BJ (cell line): ENCODE results near the gene C5. TPM values are rescaled to one million over a fixed set of nuclear protein-coding genes. Genes with fewer than 3 reads are reported as not detected.

Experiments used
- CTCF ChIA-PET: fragments of 350-600 bp; formaldehyde crosslinking; extraction: SDS; loops from one replicate; lab custom pipeline; 2021; ENCODE audit warnings: antibody characterized with exemption, inconsistent platforms; lab: Yijun Ruan, JAX
- POLR2A ChIA-PET: fragments of 300-600 bp; sonication (Branson Sonifier 250); formaldehyde crosslinking; extraction: SDS; loops from one replicate; lab custom pipeline; 2021; ENCODE audit warnings: antibody characterized with exemption; lab: Charles Lee
- DNase-seq: peaks from one replicate; pipeline ENCODE4 v3.0.0-alpha.2; 2011; ENCODE audit warnings: low read depth
- H3K27me3 ChIP-seq: 2 replicates; pipeline ENCODE4 v1.6.0; 2011; ENCODE audit warnings: low read length; ENCODE audit not compliant: control insufficient read depth, insufficient read depth
- H3K36me3 ChIP-seq: 2 replicates; pipeline ENCODE4 v1.5.1; 2011; ENCODE audit warnings: low read length; ENCODE audit not compliant: control insufficient read depth, insufficient read depth
- H3K4me3 ChIP-seq: 2 replicates; pipeline ENCODE4 v1.5.1; 2011; ENCODE audit warnings: low read depth, mild to moderate bottlenecking, control low read depth, low read length
- polyA plus RNA-seq: library from polyadenylated mRNA; depleted of rRNA; stranded (reverse); fragments of >200 nt; gene quantifications from 2 replicates; pipeline ENCODE4 v1.2.3, GENCODE V29; 2011
- TF ChIP-seq, protein P1 (sequence below): IDR thresholded peaks from 2 replicates; pipeline ENCODE4 v1.5.1; 2011; ENCODE audit warnings: low read depth, mild to moderate bottlenecking, control low read depth, inconsistent platforms, low read length, moderate library complexity; ENCODE audit not compliant: insufficient read depth

The C5 gene
- polyA plus RNA-seq, 1 experiment, result 1.4 TPM

DNA sequence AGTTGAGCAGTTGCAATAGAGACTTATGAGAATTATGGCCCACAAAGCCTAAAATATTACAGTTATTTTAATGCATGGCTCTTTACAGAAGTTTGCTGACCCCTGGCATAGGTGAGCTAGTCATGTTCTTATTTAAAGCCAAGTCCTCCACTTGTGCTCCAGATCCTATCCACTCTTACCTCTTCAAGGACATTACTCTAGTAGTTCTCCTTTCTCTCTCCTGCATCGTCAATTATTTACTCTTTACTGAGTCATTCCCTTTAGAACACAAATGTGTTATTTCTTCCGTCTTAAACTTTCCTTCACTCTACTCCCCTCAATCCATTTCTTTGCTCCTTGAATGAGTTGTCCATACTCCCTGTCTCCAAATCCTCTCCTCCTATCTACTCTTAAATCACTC, 102.9 kb downstream of the C5 start:
- Histone ChIP-seq H3K4me3 (no peak overlapping the region), H3K36me3 (no peaks in the 10 kb centered on the region), H3K27me3 (no peaks in the 10 kb centered on the region)
- POLR2A ChIA-PET, result no interaction called here
- TF ChIP-seq, protein P1, sequence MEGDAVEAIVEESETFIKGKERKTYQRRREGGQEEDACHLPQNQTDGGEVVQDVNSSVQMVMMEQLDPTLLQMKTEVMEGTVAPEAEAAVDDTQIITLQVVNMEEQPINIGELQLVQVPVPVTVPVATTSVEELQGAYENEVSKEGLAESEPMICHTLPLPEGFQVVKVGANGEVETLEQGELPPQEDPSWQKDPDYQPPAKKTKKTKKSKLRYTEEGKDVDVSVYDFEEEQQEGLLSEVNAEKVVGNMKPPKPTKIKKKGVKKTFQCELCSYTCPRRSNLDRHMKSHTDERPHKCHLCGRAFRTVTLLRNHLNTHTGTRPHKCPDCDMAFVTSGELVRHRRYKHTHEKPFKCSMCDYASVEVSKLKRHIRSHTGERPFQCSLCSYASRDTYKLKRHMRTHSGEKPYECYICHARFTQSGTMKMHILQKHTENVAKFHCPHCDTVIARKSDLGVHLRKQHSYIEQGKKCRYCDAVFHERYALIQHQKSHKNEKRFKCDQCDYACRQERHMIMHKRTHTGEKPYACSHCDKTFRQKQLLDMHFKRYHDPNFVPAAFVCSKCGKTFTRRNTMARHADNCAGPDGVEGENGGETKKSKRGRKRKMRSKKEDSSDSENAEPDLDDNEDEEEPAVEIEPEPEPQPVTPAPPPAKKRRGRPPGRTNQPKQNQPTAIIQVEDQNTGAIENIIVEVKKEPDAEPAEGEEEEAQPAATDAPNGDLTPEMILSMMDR, result no peak
- CTCF ChIA-PET, result no interaction called here
- no peak for DNase-seq

DNA sequence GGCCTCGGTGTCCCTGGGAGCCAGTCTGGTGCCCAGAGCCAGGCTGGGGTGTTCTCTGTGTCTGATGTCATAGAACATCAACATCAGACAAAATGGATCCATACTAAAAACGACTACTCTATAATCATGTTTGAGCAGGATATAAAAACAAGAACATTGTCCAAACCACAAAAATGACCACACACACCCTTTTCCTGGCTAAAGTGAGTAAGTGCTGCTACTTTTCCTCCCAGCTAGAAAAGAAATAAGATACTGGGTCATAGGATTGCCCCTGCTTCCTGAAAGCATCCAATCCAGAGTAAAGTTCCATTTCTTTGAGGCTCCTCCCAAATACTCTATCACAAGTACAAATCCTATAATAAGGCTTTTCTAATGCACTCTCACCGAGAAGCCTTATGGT, 103.8 kb downstream of the C5 start:
- no peak for DNase-seq
- Histone ChIP-seq H3K27me3 (no peaks in the 10 kb centered on the region), H3K36me3 (no peaks in the 10 kb centered on the region), H3K4me3 (no peak overlapping the region)
- POLR2A ChIA-PET, result no interaction called here
- TF ChIP-seq, protein P1, result no peak
- CTCF ChIA-PET, result interaction anchor here (0.5 kb wide), 1 partner anchor 38 kb away, joined by 3 read pairs; no protein-coding TSS in a partner anchor

DNA sequence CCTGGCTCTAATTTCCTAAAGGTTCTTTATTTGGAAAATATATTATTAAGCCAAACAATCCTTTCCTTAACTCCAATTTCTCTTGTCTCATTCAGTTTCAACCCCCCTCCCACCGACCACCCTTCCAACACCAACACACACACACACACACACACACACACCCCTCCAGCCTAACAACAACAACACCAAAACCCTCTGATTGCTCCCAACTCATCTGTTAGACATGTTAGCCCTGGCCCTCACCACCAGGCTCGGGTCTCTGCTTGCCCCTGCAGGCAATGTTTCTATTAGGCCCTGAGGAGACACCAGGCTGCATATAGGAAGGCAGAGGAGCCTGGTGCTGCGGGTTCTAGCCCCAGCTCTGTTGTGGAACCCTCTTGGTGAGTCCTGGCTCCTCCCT, 105.1 kb downstream of the C5 start:
- TF ChIP-seq, protein P1, result no peak
- ChIA-PET POLR2A (no interaction called here), CTCF (no interaction called here)
- no peaks in the 10 kb centered on the region for H3K36me3 ChIP-seq
- no peak for DNase-seq
- no peaks in the 10 kb centered on the region for H3K27me3 ChIP-seq
- H3K4me3 ChIP-seq, result no peak overlapping the region

DNA sequence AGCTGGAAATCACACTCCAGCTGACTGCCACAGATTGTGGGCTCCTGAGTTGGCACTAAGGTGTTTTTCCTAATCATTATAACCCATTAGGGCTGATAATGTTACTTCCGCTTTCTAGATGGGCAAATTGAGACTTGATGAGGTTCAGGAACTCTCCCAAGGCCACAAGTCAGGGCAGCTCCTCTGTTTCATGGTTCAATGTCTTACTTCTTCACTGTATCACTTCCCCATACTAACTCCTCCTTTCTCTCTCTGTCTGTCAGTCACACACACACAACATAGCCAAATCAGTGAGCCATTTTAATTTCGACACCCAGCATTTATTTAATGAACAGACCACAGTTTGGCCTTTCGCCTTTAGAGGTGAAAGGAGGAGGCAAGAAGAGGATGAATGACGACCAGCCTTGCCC, 105.6 kb downstream of the C5 start:
- CTCF ChIA-PET, result no interaction called here
- Histone ChIP-seq H3K27me3 (peaks cover 1% of the 10 kb centered on the region; the same call in 1 of the 2 replicates), H3K36me3 (no peaks in the 10 kb centered on the region), H3K4me3 (no peak overlapping the region)
- DNase-seq, result no peak
- POLR2A ChIA-PET, result no interaction called here
- TF ChIP-seq, protein P1, result no peak

DNA sequence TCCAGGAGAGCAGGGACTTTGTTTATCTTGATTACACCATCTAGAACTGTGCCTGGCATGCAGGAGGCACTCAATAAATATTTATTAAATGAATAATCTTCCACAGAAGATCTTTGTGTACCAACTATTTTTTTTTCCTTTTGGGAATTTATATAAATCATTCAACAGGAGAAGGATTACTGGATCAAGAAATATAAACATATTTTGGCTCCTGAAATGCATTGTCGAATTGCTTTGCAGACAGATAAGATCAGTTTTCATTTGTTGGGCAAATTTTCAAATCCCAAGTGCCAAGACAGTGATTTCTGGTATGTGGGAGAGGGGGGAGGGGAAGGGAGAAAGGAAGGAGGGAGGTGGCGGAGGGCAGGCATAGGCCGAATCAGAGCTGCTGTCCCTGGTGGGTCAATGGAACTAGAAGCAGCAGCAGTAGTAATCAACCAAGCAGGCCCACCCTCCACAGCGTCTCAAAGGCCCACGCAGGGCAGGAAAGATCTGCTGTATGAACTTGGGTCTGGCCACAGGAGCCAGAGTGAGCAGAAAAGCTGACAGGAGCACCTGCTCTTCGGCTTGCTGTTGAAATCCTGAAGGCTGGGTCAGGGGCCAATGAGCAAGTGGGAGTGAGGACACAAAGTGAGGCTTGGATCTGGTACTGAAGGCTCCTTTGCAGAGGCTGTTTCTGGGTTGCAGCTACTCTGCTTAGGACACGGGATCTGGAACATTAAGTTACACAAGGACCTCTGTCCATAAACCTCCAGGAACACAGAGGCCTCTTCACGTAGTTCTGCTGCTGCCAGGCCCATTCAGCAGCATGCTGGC, 107.7 kb downstream of the C5 start:
- Histone ChIP-seq H3K36me3 (no peaks in the 10 kb centered on the region), H3K4me3 (no peak overlapping the region), H3K27me3 (peaks cover 1% of the 10 kb centered on the region; the same call in 1 of the 2 replicates)
- TF ChIP-seq, protein P1, result no peak
- no peak for DNase-seq
- POLR2A ChIA-PET, result no interaction called here
- CTCF ChIA-PET, result no interaction called here
